Hepatocyte (in vitro differentiated cells): ENCODE results near the gene PHF2. TPM values are rescaled to one million over a fixed set of nuclear protein-coding genes. Genes with fewer than 3 reads are reported as not detected.

ENCODE experiments used
- DNase-seq: peaks from one replicate; pipeline ENCODE4 v3.0.0-alpha.2; 2016; ENCODE audit warnings: low spot score
- H2AFZ ChIP-seq: fragments of 200-600 bp; sonication (generic); 2 replicates; pipeline ENCODE4 v1.6.0; 2016; ENCODE audit warnings: antibody characterized with exemption, mild to moderate bottlenecking
- H3K27ac ChIP-seq: fragments of 200-600 bp; sonication (generic); 2 replicates; pipeline ENCODE4 v1.5.1; 2016; ENCODE audit warnings: mild to moderate bottlenecking
- H3K27me3 ChIP-seq: fragments of 200-600 bp; sonication (generic); 2 replicates; pipeline ENCODE4 v1.6.1; 2016
- H3K36me3 ChIP-seq: fragments of 200-600 bp; sonication (generic); replicated peaks from 2 replicates; pipeline ENCODE4 v1.5.1; 2016; ENCODE audit warnings: low read depth; ENCODE audit not compliant: insufficient read depth
- H3K4me1 ChIP-seq: fragments of 200-600 bp; sonication (generic); 2 replicates; pipeline ENCODE4 v1.5.1; 2016; ENCODE audit warnings: mild to moderate bottlenecking, moderate library complexity; ENCODE audit not compliant: insufficient read depth
- H3K4me2 ChIP-seq: fragments of 200-600 bp; sonication (generic); 2 replicates; pipeline ENCODE4 v1.6.0; 2016
- H3K4me3 ChIP-seq: fragments of 200-600 bp; sonication (generic); 2 replicates; pipeline ENCODE4 v1.5.1; 2016; ENCODE audit warnings: mild to moderate bottlenecking
- H3K79me2 ChIP-seq: fragments of 200-600 bp; sonication (generic); 2 replicates; pipeline ENCODE4 v1.6.0; 2017; ENCODE audit warnings: mild to moderate bottlenecking
- H3K9me2 ChIP-seq: fragments of 200-600 bp; sonication (generic); replicated peaks from 2 replicates; pipeline ENCODE4 v1.6.0; 2017; ENCODE audit warnings: mild to moderate bottlenecking; ENCODE audit not compliant: insufficient read depth
- H3K9me3 ChIP-seq: fragments of 200-600 bp; sonication (generic); 2 replicates; pipeline ENCODE4 v1.5.1; 2016; ENCODE audit warnings: low read depth, mild to moderate bottlenecking
- H4K20me1 ChIP-seq: fragments of 200-600 bp; sonication (generic); 2 replicates; pipeline ENCODE4 v1.6.0; 2016; ENCODE audit warnings: mild to moderate bottlenecking; ENCODE audit not compliant: insufficient read depth, poor library complexity, severe bottlenecking
- EZH2 ChIP-seq: fragments of 200-600 bp; sonication (generic); IDR thresholded peaks from 2 replicates; pipeline ENCODE4 v1.6.1; 2016; ENCODE audit warnings: antibody characterized with exemption, mild to moderate bottlenecking, borderline replicate concordance
- EZH2phosphoT487 ChIP-seq: fragments of 200-600 bp; sonication (generic); IDR thresholded peaks from one replicate; pipeline ENCODE4 v1.6.1; 2018; ENCODE audit warnings: antibody characterized with exemption, mild to moderate bottlenecking, low read depth, moderate library complexity; ENCODE audit not compliant: unreplicated experiment, severe bottlenecking
- WGBS: methylation state at CpG from one replicate; pipeline ENCODE4 v1.1.6; 2016; ENCODE audit warnings: low lambda C conversion rate; ENCODE audit errors: missing lambda C conversion rate; 5-methylcytosine and 5-hydroxymethylcytosine counted together
- polyA plus RNA-seq: library from polyadenylated mRNA; unstranded; fragments of >200 nt; fragmentation: Nextera tagmentation; extraction: Ambion mirVana; gene quantifications from 2 replicates; pipeline ENCODE4 v1.2.1, GENCODE V29; 2016
- total RNA-seq: library from RNA; depleted of rRNA; stranded (reverse); fragments of >200 nt; gene quantifications from 2 replicates; pipeline ENCODE4 v1.2.3, GENCODE V29; 2014
- TF ChIP-seq, protein P1 (sequence below): fragments of 200-600 bp; sonication (generic); IDR thresholded peaks from 2 replicates; pipeline ENCODE4 v1.5.1; 2016; ENCODE audit warnings: antibody characterized with exemption, mild to moderate bottlenecking; ENCODE audit not compliant: poor library complexity

The PHF2 gene
- total and polyA plus RNA-seq, 2 experiments from 2014 or later = 10.5 to 19.8 TPM

- H3K27me3 ChIP-seq = no peaks in the 10 kb centered on the region
- H3K4me1 ChIP-seq = peaks cover 22% of the 10 kb centered on the region
- no peaks in the 10 kb centered on the region for H3K36me3 ChIP-seq
- H3K79me2 ChIP-seq = peaks cover 98% of the 10 kb centered on the region
- DNase-seq = no peak
- WGBS = 98% methylated on average over 4 of the region's 4 CpGs
- H2AFZ ChIP-seq = no peak overlapping the region
- no peaks in the 10 kb centered on the region for H3K9me2 ChIP-seq
- H3K4me2 ChIP-seq = no peak overlapping the region
- no peak overlapping the region for H3K27ac ChIP-seq
- H4K20me1 ChIP-seq = peaks cover 22% of the 10 kb centered on the region
- H3K9me3 ChIP-seq = no peaks in the 10 kb centered on the region
- H3K4me3 ChIP-seq = no peak overlapping the region
- TF ChIP-seq EZH2phosphoT487 (no peak), EZH2 (no peak)
- TF ChIP-seq, protein P1, sequence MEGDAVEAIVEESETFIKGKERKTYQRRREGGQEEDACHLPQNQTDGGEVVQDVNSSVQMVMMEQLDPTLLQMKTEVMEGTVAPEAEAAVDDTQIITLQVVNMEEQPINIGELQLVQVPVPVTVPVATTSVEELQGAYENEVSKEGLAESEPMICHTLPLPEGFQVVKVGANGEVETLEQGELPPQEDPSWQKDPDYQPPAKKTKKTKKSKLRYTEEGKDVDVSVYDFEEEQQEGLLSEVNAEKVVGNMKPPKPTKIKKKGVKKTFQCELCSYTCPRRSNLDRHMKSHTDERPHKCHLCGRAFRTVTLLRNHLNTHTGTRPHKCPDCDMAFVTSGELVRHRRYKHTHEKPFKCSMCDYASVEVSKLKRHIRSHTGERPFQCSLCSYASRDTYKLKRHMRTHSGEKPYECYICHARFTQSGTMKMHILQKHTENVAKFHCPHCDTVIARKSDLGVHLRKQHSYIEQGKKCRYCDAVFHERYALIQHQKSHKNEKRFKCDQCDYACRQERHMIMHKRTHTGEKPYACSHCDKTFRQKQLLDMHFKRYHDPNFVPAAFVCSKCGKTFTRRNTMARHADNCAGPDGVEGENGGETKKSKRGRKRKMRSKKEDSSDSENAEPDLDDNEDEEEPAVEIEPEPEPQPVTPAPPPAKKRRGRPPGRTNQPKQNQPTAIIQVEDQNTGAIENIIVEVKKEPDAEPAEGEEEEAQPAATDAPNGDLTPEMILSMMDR = no peak
Measured at GRCh38 chr9:93603906-93604326, 27.5 kb downstream of the PHF2 start.

GRCh38 chr9:93606187-93606586, 29.8 kb downstream of the PHF2 start:
- Histone ChIP-seq H2AFZ (no peak overlapping the region), H4K20me1 (peaks cover 6% of the 10 kb centered on the region), H3K4me3 (no peak overlapping the region), H3K9me3 (peaks cover 16% of the 10 kb centered on the region), H3K9me2 (no peaks in the 10 kb centered on the region), H3K27ac (no peak overlapping the region), H3K79me2 (peaks cover 99% of the 10 kb centered on the region), H3K36me3 (no peaks in the 10 kb centered on the region), H3K4me2 (no peak overlapping the region), H3K27me3 (no peaks in the 10 kb centered on the region), H3K4me1 (peaks cover under 1% of the 10 kb centered on the region)
- WGBS = 79% methylated on average over 3 of the region's 3 CpGs
- no peak for DNase-seq
- TF ChIP-seq, protein P1 = no peak
- TF ChIP-seq EZH2 = no peak
- no peak for TF ChIP-seq EZH2phosphoT487

DNA sequence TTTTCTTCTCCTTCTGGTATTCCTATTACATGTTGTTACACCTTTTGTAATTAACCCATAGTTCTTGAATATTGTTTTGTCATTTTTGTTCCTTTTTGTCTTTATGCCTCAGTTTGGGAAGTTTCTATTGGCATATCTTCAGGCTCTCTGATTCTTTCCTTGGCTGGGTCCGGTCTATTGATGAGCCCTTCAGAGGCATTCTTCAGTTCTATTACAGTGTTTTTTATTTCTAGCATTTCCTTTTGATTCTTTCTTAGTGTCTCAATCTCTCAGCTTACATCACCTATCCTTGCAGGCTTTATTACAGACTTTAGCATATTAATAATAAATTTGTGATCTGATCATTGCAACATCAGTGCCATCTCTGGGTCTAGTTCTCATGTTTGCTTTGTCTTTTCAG, 33.8 kb downstream of the PHF2 start:
- H2AFZ ChIP-seq = no peak overlapping the region
- no peaks in the 10 kb centered on the region for H3K36me3 ChIP-seq
- H3K27me3 ChIP-seq = no peaks in the 10 kb centered on the region
- peaks cover 21% of the 10 kb centered on the region for H4K20me1 ChIP-seq
- peaks cover 98% of the 10 kb centered on the region for H3K79me2 ChIP-seq
- H3K4me3 ChIP-seq = no peak overlapping the region
- H3K27ac ChIP-seq = no peak overlapping the region
- H3K9me2 ChIP-seq = no peaks in the 10 kb centered on the region
- no peak for DNase-seq
- H3K9me3 ChIP-seq = peaks cover 16% of the 10 kb centered on the region
- no peak overlapping the region for H3K4me2 ChIP-seq
- no peaks in the 10 kb centered on the region for H3K4me1 ChIP-seq
- WGBS = 95% methylated on average over 1 of the region's 1 CpG
- TF ChIP-seq, protein P1 = no peak
- TF ChIP-seq EZH2 (no peak), EZH2phosphoT487 (no peak)
